ENCODE measurements around the gene ATG7.

DNA sequence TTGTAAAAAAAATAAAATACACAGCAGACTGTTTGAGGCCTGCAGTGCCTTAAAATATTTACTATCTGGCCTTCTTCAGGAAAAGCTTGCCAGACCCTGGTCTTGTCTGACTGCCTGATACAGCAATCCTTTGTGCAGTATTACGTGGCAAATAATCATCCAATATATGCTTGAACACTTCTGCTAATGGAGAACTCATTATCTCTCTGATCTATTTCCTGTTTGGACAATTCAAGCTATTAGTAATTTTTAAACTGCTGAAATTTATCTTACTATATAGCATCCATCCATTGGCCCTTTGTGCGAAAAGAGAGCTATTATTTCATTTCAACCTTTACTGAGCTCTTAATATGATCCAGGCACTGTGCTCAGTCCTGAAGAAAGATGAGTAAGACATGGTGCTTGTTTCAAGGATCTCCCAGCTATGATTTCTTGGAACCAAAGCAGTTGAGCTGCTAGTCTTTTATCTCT is 15.9 kb downstream of the ATG7 start:
- TF ChIP-seq, protein P1, sequence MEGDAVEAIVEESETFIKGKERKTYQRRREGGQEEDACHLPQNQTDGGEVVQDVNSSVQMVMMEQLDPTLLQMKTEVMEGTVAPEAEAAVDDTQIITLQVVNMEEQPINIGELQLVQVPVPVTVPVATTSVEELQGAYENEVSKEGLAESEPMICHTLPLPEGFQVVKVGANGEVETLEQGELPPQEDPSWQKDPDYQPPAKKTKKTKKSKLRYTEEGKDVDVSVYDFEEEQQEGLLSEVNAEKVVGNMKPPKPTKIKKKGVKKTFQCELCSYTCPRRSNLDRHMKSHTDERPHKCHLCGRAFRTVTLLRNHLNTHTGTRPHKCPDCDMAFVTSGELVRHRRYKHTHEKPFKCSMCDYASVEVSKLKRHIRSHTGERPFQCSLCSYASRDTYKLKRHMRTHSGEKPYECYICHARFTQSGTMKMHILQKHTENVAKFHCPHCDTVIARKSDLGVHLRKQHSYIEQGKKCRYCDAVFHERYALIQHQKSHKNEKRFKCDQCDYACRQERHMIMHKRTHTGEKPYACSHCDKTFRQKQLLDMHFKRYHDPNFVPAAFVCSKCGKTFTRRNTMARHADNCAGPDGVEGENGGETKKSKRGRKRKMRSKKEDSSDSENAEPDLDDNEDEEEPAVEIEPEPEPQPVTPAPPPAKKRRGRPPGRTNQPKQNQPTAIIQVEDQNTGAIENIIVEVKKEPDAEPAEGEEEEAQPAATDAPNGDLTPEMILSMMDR (conservative IDR thresholded peaks at IDR 0.05): no peak
- TF ChIP-seq EZH2 (IDR thresholded peaks at IDR 0.05; ENCODE audit: low read depth): no peak

All from PC-9 (cell line).